HG03439 (cell line): ENCODE data around the gene MGST2.
"Not testable (repeated sequence)": the region's sequence is repeated elsewhere in the genome, so short reads cannot be mapped to it uniquely, and the experiment has no call there.

Source experiments
- ATAC-seq: cut with Tn5 transposase; IDR thresholded peaks from one replicate; pipeline ENCODE4 v1.9.1; 2021; ENCODE audit warnings: mild to moderate bottlenecking, moderate library complexity; ENCODE audit not compliant: unreplicated experiment

MGST2 gene

GRCh38 chr4:139665690-139666529 is at the start of gene MGST2:
TSS of gene MGST2 (plus strand) at chr4:139665819. CDS start at chr4:139666020, 201 bp downstream.
- peak; percentile 86 for ATAC-seq

- ATAC-seq: no peak
Measured at GRCh38 chr4:139617702-139618490, 47.7 kb upstream of the MGST2 start.

- ATAC-seq: peak; percentile 73
Measured at GRCh38 chr4:139619644-139620043, 46.0 kb upstream of the MGST2 start.

- ATAC-seq: no peak
Measured at GRCh38 chr4:139622901-139623381, 42.7 kb upstream of the MGST2 start.

GRCh38 chr4:139624441-139625092 is 41.1 kb upstream of the MGST2 start:
- no peak for ATAC-seq

GRCh38 chr4:139625093-139625455 is 40.5 kb upstream of the MGST2 start:
- no peak for ATAC-seq

GRCh38 chr4:139625482-139625881 is 40.1 kb upstream of the MGST2 start:
- no peak for ATAC-seq

GRCh38 chr4:139628184-139629012 is 37.2 kb upstream of the MGST2 start:
- no peak for ATAC-seq

- no peak for ATAC-seq
Measured at GRCh38 chr4:139629436-139630125, 36.0 kb upstream of the MGST2 start.

GRCh38 chr4:139630126-139630495 is 35.5 kb upstream of the MGST2 start:
- no peak for ATAC-seq

GRCh38 chr4:139630991-139631390 is 34.6 kb upstream of the MGST2 start:
- no peak for ATAC-seq

GRCh38 chr4:139631791-139632190 is 33.8 kb upstream of the MGST2 start:
- ATAC-seq: no peak

GRCh38 chr4:139632739-139633138 is 32.9 kb upstream of the MGST2 start:
- not testable (repeated sequence) for ATAC-seq

GRCh38 chr4:139633195-139633594 is 32.4 kb upstream of the MGST2 start:
- no peak for ATAC-seq

- no peak for ATAC-seq
Measured at GRCh38 chr4:139633661-139634060, 32.0 kb upstream of the MGST2 start.

GRCh38 chr4:139635966-139636365 is 29.7 kb upstream of the MGST2 start:
- no peak for ATAC-seq

- not testable (repeated sequence) for ATAC-seq
Measured at GRCh38 chr4:139638306-139638705, 27.3 kb upstream of the MGST2 start.

- ATAC-seq: no peak
Measured at GRCh38 chr4:139639654-139640053, 26.0 kb upstream of the MGST2 start.

GRCh38 chr4:139641218-139641617 is 24.4 kb upstream of the MGST2 start:
- ATAC-seq: no peak

GRCh38 chr4:139642364-139642763 is 23.3 kb upstream of the MGST2 start:
- no peak for ATAC-seq
